ENCODE measurements around the gene ALX3.
A peak's percentile ranks its signal among the peaks of the same experiment; 100 is the strongest.
"Not testable (repeated sequence)": the region's sequence is repeated elsewhere in the genome, so short reads cannot be mapped to it uniquely, and the experiment has no call there.

ALX3 gene

DNA sequence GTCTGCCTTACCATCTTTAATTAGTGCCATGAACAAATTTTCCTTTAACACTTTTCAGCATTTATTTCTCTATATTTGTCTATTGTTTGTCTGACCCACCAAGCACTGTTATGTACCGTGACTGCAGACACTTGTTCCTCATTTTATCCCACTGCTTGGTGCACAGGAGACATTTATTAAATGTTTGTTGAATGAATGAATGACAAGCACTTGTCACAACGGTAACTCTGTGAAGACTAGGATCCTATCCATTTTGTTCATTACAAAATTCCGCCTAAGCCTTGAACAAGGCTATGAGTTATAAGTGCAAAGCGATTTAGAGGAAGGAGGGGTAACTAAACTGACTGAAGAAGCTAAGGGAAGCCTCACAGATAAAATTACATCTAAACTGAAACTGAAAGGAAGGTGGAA is 36.4 kb downstream of the ALX3 start:
- no peak overlapping the region for H3K9ac ChIP-seq (ENCODE audit: low read depth, low read length, poor library complexity)
- H3K9me3 ChIP-seq (replicated peaks in 1 of 2; ENCODE audit: control insufficient read depth in 2 of 2, insufficient read depth in 1 of 2, low read depth in 1 of 2, low read length in 2 of 2): no peaks in the 10 kb centered on the region
- H3K4me3 ChIP-seq (ENCODE audit: low read length in 2 of 2): peak overlapping the region in 1 of 2 donors; percentile 53
- H2AFZ ChIP-seq (ENCODE audit: low read length): peak overlapping the region; percentile 79
- no peak overlapping the region for H2BK15ac ChIP-seq (ENCODE audit: low read length)
- no peak overlapping the region for H3K18ac ChIP-seq (ENCODE audit: low read length)
- peaks cover 3 to 14% of the 10 kb centered on the region in 2 donors for H3K4me1 ChIP-seq (ENCODE audit: control insufficient read depth in 2 of 2, insufficient read depth in 1 of 2, low read depth in 1 of 2, low read length in 2 of 2)
- H3K79me1 ChIP-seq (ENCODE audit: low read depth, low read length): peaks cover 7% of the 10 kb centered on the region
- H4K8ac ChIP-seq (ENCODE audit: low read depth, low read length): no peak overlapping the region
- no CpG with 5 or more reads among the region's 4 CpGs for WGBS, 2 donors (ENCODE audit: extremely low coverage in 2 of 2, insufficient read length in 2 of 2, insufficient replicate concordance in 1 of 2)
- H3K14ac ChIP-seq (ENCODE audit: low read length): no peak overlapping the region
- no peak overlapping the region for H2AK5ac ChIP-seq (ENCODE audit: low read depth, low read length)
- no peak overlapping the region for H2BK120ac ChIP-seq (ENCODE audit: low read depth, low read length)
- no peak overlapping the region for H2BK5ac ChIP-seq (ENCODE audit: low read length)
- H3K4me2 ChIP-seq (ENCODE audit: insufficient read depth, low read length, poor library complexity, severe bottlenecking): peak overlapping the region; percentile 32
- H3K27me3 ChIP-seq (ENCODE audit: control insufficient read depth in 3 of 3, insufficient read depth in 3 of 3, low read depth in 1 of 3, low read length in 3 of 3): no peaks in the 10 kb centered on the region
- no peak overlapping the region for H2BK12ac ChIP-seq (ENCODE audit: low read length)
- H3K27ac ChIP-seq (replicated peaks; ENCODE audit: low read length): no peak overlapping the region
- no peak for DNase-seq (ENCODE audit: low spot score)
- no peak overlapping the region for H3K23ac ChIP-seq (ENCODE audit: low read depth, low read length, poor library complexity)
- no peak overlapping the region for H4K91ac ChIP-seq (ENCODE audit: low read depth, low read length, poor library complexity)
- H3K4ac ChIP-seq (ENCODE audit: low read length): no peak overlapping the region
- peaks cover 10 to 27% of the 10 kb centered on the region in 2 donors for H3K36me3 ChIP-seq (replicated peaks in 1 of 2; ENCODE audit: control insufficient read depth in 2 of 2, insufficient read depth in 2 of 2, low read length in 2 of 2)

DNA sequence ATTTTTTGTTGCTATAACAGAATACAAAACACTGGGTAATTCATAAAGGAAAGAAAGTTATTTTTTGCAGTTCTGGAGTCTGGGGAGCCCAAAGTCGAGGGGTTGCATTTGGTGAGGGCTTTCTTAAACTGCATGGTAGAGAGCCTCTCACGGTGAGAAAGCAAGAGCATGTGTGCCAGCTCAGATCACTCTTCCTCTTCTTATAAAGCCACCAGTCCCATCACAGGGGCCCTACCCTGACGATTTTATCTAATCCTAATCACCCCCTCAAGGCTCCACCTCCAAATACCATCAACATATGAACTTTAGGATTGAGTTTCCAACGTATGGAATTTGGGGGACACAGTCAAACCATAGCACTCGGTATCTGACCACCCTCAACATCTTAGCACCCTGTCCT is 37.1 kb downstream of the ALX3 start:
- H2AFZ ChIP-seq (ENCODE audit: low read length): peak overlapping the region; percentile 79
- H2BK15ac ChIP-seq (ENCODE audit: low read length): no peak overlapping the region
- no peak overlapping the region for H3K18ac ChIP-seq (ENCODE audit: low read length)
- H2BK120ac ChIP-seq (ENCODE audit: low read depth, low read length): no peak overlapping the region
- no peak overlapping the region for H3K9ac ChIP-seq (ENCODE audit: low read depth, low read length, poor library complexity)
- DNase-seq (ENCODE audit: low spot score): no peak
- H3K4me1 ChIP-seq (ENCODE audit: control insufficient read depth in 2 of 2, insufficient read depth in 1 of 2, low read depth in 1 of 2, low read length in 2 of 2): peaks cover 3 to 14% of the 10 kb centered on the region in 2 donors
- no peak overlapping the region for H2BK5ac ChIP-seq (ENCODE audit: low read length)
- no peak overlapping the region for H3K23ac ChIP-seq (ENCODE audit: low read depth, low read length, poor library complexity)
- peaks cover 4 to 21% of the 10 kb centered on the region in 2 donors for H3K36me3 ChIP-seq (replicated peaks in 1 of 2; ENCODE audit: control insufficient read depth in 2 of 2, insufficient read depth in 2 of 2, low read length in 2 of 2)
- no peak overlapping the region for H3K14ac ChIP-seq (ENCODE audit: low read length)
- H3K79me1 ChIP-seq (ENCODE audit: low read depth, low read length): peaks cover 7% of the 10 kb centered on the region
- H3K4me3 ChIP-seq (ENCODE audit: low read length in 2 of 2): no peak overlapping the region
- H3K27me3 ChIP-seq (ENCODE audit: control insufficient read depth in 3 of 3, insufficient read depth in 3 of 3, low read depth in 1 of 3, low read length in 3 of 3): no peaks in the 10 kb centered on the region
- no peak overlapping the region for H4K8ac ChIP-seq (ENCODE audit: low read depth, low read length)
- H2BK12ac ChIP-seq (ENCODE audit: low read length): no peak overlapping the region
- no CpG with 5 or more reads among the region's 5 CpGs for WGBS, 2 donors (ENCODE audit: extremely low coverage in 2 of 2, insufficient read length in 2 of 2, insufficient replicate concordance in 1 of 2)
- H3K4ac ChIP-seq (ENCODE audit: low read length): no peak overlapping the region
- H3K9me3 ChIP-seq (replicated peaks in 1 of 2; ENCODE audit: control insufficient read depth in 2 of 2, insufficient read depth in 1 of 2, low read depth in 1 of 2, low read length in 2 of 2): no peaks in the 10 kb centered on the region
- H3K4me2 ChIP-seq (ENCODE audit: insufficient read depth, low read length, poor library complexity, severe bottlenecking): no peak overlapping the region
- no peak overlapping the region for H3K27ac ChIP-seq (replicated peaks; ENCODE audit: low read length)
- no peak overlapping the region for H2AK5ac ChIP-seq (ENCODE audit: low read depth, low read length)
- H4K91ac ChIP-seq (ENCODE audit: low read depth, low read length, poor library complexity): no peak overlapping the region

DNA sequence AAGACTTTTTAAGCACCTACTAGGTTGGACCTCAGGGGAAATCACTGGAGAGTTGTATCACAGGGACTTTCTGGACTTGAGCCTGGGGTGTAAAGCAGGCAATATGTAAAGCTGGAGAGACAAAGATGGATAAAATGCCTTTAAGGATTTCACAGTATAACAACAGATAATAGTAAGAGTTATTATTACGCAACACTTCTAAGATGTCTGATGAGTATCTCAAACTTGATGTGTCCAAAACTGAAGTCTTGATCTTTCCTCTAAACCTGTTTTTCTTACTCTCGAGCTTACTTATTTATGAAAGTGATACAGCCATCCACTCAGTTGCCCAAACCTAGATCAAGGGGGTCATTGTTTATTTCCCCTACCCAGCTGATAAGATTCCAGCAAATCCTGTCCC is 38.1 kb downstream of the ALX3 start:
- Histone ChIP-seq H2BK5ac (ENCODE audit: low read length) (no peak overlapping the region), H2AFZ (ENCODE audit: low read length) (peak overlapping the region; percentile 79), H3K4me3 (ENCODE audit: low read length in 2 of 2) (no peak overlapping the region), H3K27me3 (ENCODE audit: control insufficient read depth in 3 of 3, insufficient read depth in 3 of 3, low read depth in 1 of 3, low read length in 3 of 3) (no peaks in the 10 kb centered on the region), H3K9me3 (replicated peaks in 1 of 2; ENCODE audit: control insufficient read depth in 2 of 2, insufficient read depth in 1 of 2, low read depth in 1 of 2, low read length in 2 of 2) (no peaks in the 10 kb centered on the region), H2AK5ac (ENCODE audit: low read depth, low read length) (no peak overlapping the region), H4K91ac (ENCODE audit: low read depth, low read length, poor library complexity) (no peak overlapping the region), H2BK15ac (ENCODE audit: low read length) (no peak overlapping the region), H2BK12ac (ENCODE audit: low read length) (no peak overlapping the region), H3K79me1 (ENCODE audit: low read depth, low read length) (peaks cover 4% of the 10 kb centered on the region), H3K14ac (ENCODE audit: low read length) (no peak overlapping the region), H2BK120ac (ENCODE audit: low read depth, low read length) (no peak overlapping the region), H3K4me2 (ENCODE audit: insufficient read depth, low read length, poor library complexity, severe bottlenecking) (no peak overlapping the region), H4K8ac (ENCODE audit: low read depth, low read length) (no peak overlapping the region), H3K9ac (ENCODE audit: low read depth, low read length, poor library complexity) (no peak overlapping the region), H3K4ac (ENCODE audit: low read length) (no peak overlapping the region), H3K36me3 (replicated peaks in 1 of 2; ENCODE audit: control insufficient read depth in 2 of 2, insufficient read depth in 2 of 2, low read length in 2 of 2) (peaks cover 0 to 11% of the 10 kb centered on the region in 2 donors), H3K27ac (replicated peaks; ENCODE audit: low read length) (no peak overlapping the region), H3K18ac (ENCODE audit: low read length) (no peak overlapping the region), H3K4me1 (ENCODE audit: control insufficient read depth in 2 of 2, insufficient read depth in 1 of 2, low read depth in 1 of 2, low read length in 2 of 2) (peaks cover 3 to 14% of the 10 kb centered on the region in 2 donors), H3K23ac (ENCODE audit: low read depth, low read length, poor library complexity) (no peak overlapping the region)
- WGBS, 2 donors (ENCODE audit: extremely low coverage in 2 of 2, insufficient read length in 2 of 2, insufficient replicate concordance in 1 of 2): no CpG with 5 or more reads among the region's 2 CpGs
- no peak for DNase-seq (ENCODE audit: low spot score)

DNA sequence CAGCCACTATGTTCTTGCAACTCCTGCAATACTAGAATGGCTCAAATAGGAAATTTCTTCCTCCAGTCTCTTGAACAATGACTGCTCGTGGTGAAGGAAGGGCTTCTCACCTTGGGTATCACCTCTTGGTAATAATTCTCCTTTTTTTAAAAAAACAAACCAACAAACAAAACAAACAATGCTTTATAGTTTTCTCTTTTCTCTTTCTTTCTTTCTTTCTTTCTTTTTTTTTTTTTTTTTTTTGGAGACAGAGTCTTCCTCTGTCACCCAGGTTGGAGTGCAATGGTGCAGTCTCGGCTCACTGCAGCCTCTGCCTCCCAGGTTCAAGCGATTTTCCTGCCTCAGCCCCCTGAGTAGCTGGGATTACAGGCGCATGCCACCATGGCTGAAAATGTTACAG is 39.8 kb downstream of the ALX3 start:
- not testable (repeated sequence) for H3K4me3 ChIP-seq (ENCODE audit: low read length in 2 of 2)

More for the DNA sequence above, 39.8 kb downstream of the ALX3 start:
- peak overlapping the region; percentile 79 for H2AFZ ChIP-seq (ENCODE audit: low read length)
- not testable (repeated sequence) for H3K18ac ChIP-seq (ENCODE audit: low read length); H3K27me3 ChIP-seq (ENCODE audit: control insufficient read depth in 3 of 3, insufficient read depth in 3 of 3, low read depth in 1 of 3, low read length in 3 of 3); H2BK120ac ChIP-seq (ENCODE audit: low read depth, low read length); H4K8ac ChIP-seq (ENCODE audit: low read depth, low read length); H3K14ac ChIP-seq (ENCODE audit: low read length); H3K4me2 ChIP-seq (ENCODE audit: insufficient read depth, low read length, poor library complexity, severe bottlenecking); H2BK12ac ChIP-seq (ENCODE audit: low read length); H3K4ac ChIP-seq (ENCODE audit: low read length); H4K91ac ChIP-seq (ENCODE audit: low read depth, low read length, poor library complexity); H2BK15ac ChIP-seq (ENCODE audit: low read length); H3K27ac ChIP-seq (replicated peaks; ENCODE audit: low read length); H3K9me3 ChIP-seq (replicated peaks in 1 of 2; ENCODE audit: control insufficient read depth in 2 of 2, insufficient read depth in 1 of 2, low read depth in 1 of 2, low read length in 2 of 2); H2AK5ac ChIP-seq (ENCODE audit: low read depth, low read length); DNase-seq (ENCODE audit: low spot score); H3K9ac ChIP-seq (ENCODE audit: low read depth, low read length, poor library complexity); H3K23ac ChIP-seq (ENCODE audit: low read depth, low read length, poor library complexity); H2BK5ac ChIP-seq (ENCODE audit: low read length); H3K36me3 ChIP-seq (replicated peaks in 1 of 2; ENCODE audit: control insufficient read depth in 2 of 2, insufficient read depth in 2 of 2, low read length in 2 of 2); H3K79me1 ChIP-seq (ENCODE audit: low read depth, low read length)
- H3K4me1 ChIP-seq (ENCODE audit: control insufficient read depth in 2 of 2, insufficient read depth in 1 of 2, low read depth in 1 of 2, low read length in 2 of 2): peaks cover 3 to 12% of the 10 kb centered on the region in 2 donors
- no CpG with 5 or more reads among the region's 4 CpGs for WGBS, 2 donors (ENCODE audit: extremely low coverage in 2 of 2, insufficient read length in 2 of 2, insufficient replicate concordance in 1 of 2)
